Measurements from ENCODE around the gene PLCB3. TPM values are rescaled to one million over a fixed set of nuclear protein-coding genes. Genes with fewer than 3 reads are reported as not detected.

PLCB3 gene
- total RNA-seq, 4 donors from 2014 or later, result 16.2 to 33.2 (median 25.1) TPM

- H3K36me3 ChIP-seq, result peaks cover 0 to 25% of the 10 kb centered on the region in 2 donors
- peaks cover 0 to 44% (median 27%) of the 10 kb centered on the region in 3 donors for H3K4me1 ChIP-seq
- ATAC-seq, result no peak
- H3K9me3 ChIP-seq, result no peaks in the 10 kb centered on the region
- H3K27ac ChIP-seq, result no peak overlapping the region
- TF ChIP-seq CTCF (IDR thresholded peaks at IDR 0.05) (no peak), POLR2AphosphoS5 (IDR thresholded peaks at IDR 0.05) (no peak), EP300 (IDR thresholded peaks at IDR 0.05) (no peak), POLR2A (IDR thresholded peaks at IDR 0.05) (no peak)
- H3K27me3 ChIP-seq, result peaks cover 46% of the 10 kb centered on the region
- no peak overlapping the region for H3K4me3 ChIP-seq
- WGBS, 2 donors (ENCODE audit: low coverage in 1 of 2), result 74% methylated on average over 3 of the region's 13 CpGs; no CpG with 5 or more reads in 1 of the 2 donors
Observed at GRCh38 chr11:64289002-64289564, 37.8 kb downstream of the PLCB3 start.

GRCh38 chr11:64290352-64291261, 39.3 kb downstream of the PLCB3 start:
- Histone ChIP-seq H3K4me3 (peak overlapping the region in 1 of 2 donors; percentile 49), H3K27me3 (peaks cover 61% of the 10 kb centered on the region), H3K9me3 (no peaks in the 10 kb centered on the region), H3K36me3 (peaks cover 0 to 25% of the 10 kb centered on the region in 2 donors), H3K4me1 (peaks cover 0 to 42% (median 26%) of the 10 kb centered on the region in 3 donors), H3K27ac (no peak overlapping the region)
- TF ChIP-seq EP300 (IDR thresholded peaks at IDR 0.05), result no peak
- TF ChIP-seq CTCF (IDR thresholded peaks at IDR 0.05), result no peak
- TF ChIP-seq POLR2AphosphoS5 (IDR thresholded peaks at IDR 0.05), result no peak
- no peak for TF ChIP-seq POLR2A (IDR thresholded peaks at IDR 0.05)
- ATAC-seq, result no peak
- 61 to 75% methylated on average over 5 to 6 of the region's 10 CpGs for WGBS, 2 donors (ENCODE audit: low coverage in 1 of 2)

GRCh38 chr11:64291262-64291751, 40.0 kb downstream of the PLCB3 start, which contains the start of gene KCNK4:
TSS of gene KCNK4 (plus strand) at chr11:64291302. CDS start at chr11:64293019, 1,717 bp downstream.
- Histone ChIP-seq H3K9me3 (no peaks in the 10 kb centered on the region), H3K4me1 (peaks cover 0 to 36% (median 21%) of the 10 kb centered on the region in 3 donors), H3K27me3 (peaks cover 68% of the 10 kb centered on the region), H3K36me3 (peaks cover 0 to 25% of the 10 kb centered on the region in 2 donors), H3K4me3 (peak within 1 kb of the TSS in 1 of 2 donors; percentile 49), H3K27ac (no peak within 1 kb of the TSS)
- TF ChIP-seq POLR2A (IDR thresholded peaks at IDR 0.05) (no peak), POLR2AphosphoS5 (IDR thresholded peaks at IDR 0.05) (no peak), CTCF (IDR thresholded peaks at IDR 0.05) (no peak), EP300 (IDR thresholded peaks at IDR 0.05) (no peak)
- ATAC-seq, result no peak
- WGBS, 2 donors (ENCODE audit: low coverage in 1 of 2), result 17% methylated on average over 7 of the region's 45 CpGs; no CpG with 5 or more reads in 1 of the 2 donors

GRCh38 chr11:64291752-64292459, 40.6 kb downstream of the PLCB3 start:
- no peak for TF ChIP-seq POLR2A (IDR thresholded peaks at IDR 0.05)
- no peak for TF ChIP-seq CTCF (IDR thresholded peaks at IDR 0.05)
- no peak for TF ChIP-seq POLR2AphosphoS5 (IDR thresholded peaks at IDR 0.05)
- no peak for TF ChIP-seq EP300 (IDR thresholded peaks at IDR 0.05)
- Histone ChIP-seq H3K27ac (no peak overlapping the region), H3K9me3 (no peaks in the 10 kb centered on the region), H3K4me3 (peak overlapping the region in 1 of 2 donors; percentile 49), H3K27me3 (peaks cover 74% of the 10 kb centered on the region), H3K4me1 (peaks cover 0 to 30% (median 17%) of the 10 kb centered on the region in 3 donors), H3K36me3 (peaks cover 0 to 25% of the 10 kb centered on the region in 2 donors)
- WGBS, 2 donors (ENCODE audit: low coverage in 1 of 2), result no CpG with 5 or more reads among the region's 96 CpGs
- ATAC-seq, result peak; percentile 17
